Ascending aorta (tissue), 2 donors: ENCODE measurements around the gene SEC61A1. TPM values are rescaled to one million over a fixed set of nuclear protein-coding genes. Genes with fewer than 3 reads are reported as not detected.

Experiments
- DNase-seq, 2 donors: peaks; one replicate each; pipeline ENCODE4 v3.0.0-alpha.2; 2019; ENCODE audit warnings: low spot score in 2 of 2
- H3K27ac ChIP-seq, 2 donors: fragments of 200-600 bp; sonication (generic); one replicate each; pipeline ENCODE4 v1.5.1; 2016 to 2017; ENCODE audit warnings: mild to moderate bottlenecking in 1 of 2
- H3K27me3 ChIP-seq: fragments of 200-600 bp; sonication (generic); one replicate; pipeline ENCODE4 v1.5.1; 2017
- H3K36me3 ChIP-seq, 2 donors: fragments of 200-600 bp; sonication (generic); one replicate each; pipeline ENCODE4 v1.5.1; 2016
- H3K4me1 ChIP-seq, 2 donors: fragments of 200-600 bp; sonication (generic); one replicate each; pipeline ENCODE4 v1.5.1; 2016 to 2017; ENCODE audit warnings: mild to moderate bottlenecking in 1 of 2
- H3K4me3 ChIP-seq, 2 donors: fragments of 200-600 bp; sonication (generic); one replicate each; pipeline ENCODE4 v1.5.1; 2016 to 2017; ENCODE audit warnings: mild to moderate bottlenecking in 1 of 2
- H3K9me3 ChIP-seq, 2 donors: fragments of 200-600 bp; sonication (generic); one replicate each; pipeline ENCODE4 v1.5.1; 2016
- intact Hi-C: fragments of 100-400 bp; cut with DNase I; formaldehyde crosslinking; loops from one replicate; pipeline ENCODE4 v1.15.1; 2023
- total RNA-seq: library from RNA; depleted of rRNA; stranded (reverse); fragments of >200 nt; gene quantifications from one replicate; pipeline ENCODE4 v1.1.0, GENCODE V29; 2016
- TF ChIP-seq, protein P1 (sequence below), 3 experiments: fragments of 200-600 bp in 2 of 3; fragments of 450-650 bp in 1 of 3; sonication (generic) in 2 of 3; IDR thresholded peaks; one replicate each; pipeline ENCODE4 v1.5.1; 2016 to 2019; ENCODE audit warnings: antibody characterized with exemption in 3 of 3, mild to moderate bottlenecking in 1 of 3, moderate library complexity in 1 of 3

SEC61A1 gene
- total RNA-seq, 1 donor from 2014 or later: 193 TPM

DNA sequence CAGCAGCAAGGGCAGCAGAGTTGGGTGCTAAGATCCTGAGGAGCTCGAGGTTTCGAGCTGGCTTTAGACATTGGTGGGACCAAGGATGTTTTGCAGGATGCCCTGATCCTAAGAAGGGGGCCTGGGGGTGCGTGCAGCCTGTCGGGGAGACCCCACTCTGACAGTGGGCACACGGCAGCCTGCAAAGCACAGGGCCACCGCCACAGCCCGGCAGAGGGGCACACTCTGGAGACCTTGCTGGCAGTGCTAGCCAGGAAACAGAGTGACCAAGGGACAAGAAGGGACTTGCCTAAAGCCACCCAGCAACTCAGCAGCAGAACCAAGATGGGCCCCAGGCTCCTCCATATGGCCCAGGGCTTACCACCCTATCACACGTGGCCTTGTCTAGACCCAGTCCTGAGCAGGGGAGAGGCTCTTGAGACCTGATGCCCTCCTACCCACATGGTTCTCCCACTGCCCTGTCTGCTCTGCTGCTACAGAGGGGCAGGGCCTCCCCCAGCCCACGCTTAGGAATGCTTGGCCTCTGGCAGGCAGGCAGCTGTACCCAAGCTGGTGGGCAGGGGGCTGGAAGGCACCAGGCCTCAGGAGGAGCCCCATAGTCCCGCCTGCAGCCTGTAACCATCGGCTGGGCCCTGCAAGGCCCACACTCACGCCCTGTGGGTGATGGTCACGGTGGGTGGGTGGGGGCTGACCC is 18.8 kb downstream of the SEC61A1 start:
- intact Hi-C loops: loop anchor here (10.0 kb wide), 2 partner anchors 314 to 424 kb away; partner anchors contain the start of gene GATA2
- TF ChIP-seq, protein P1, sequence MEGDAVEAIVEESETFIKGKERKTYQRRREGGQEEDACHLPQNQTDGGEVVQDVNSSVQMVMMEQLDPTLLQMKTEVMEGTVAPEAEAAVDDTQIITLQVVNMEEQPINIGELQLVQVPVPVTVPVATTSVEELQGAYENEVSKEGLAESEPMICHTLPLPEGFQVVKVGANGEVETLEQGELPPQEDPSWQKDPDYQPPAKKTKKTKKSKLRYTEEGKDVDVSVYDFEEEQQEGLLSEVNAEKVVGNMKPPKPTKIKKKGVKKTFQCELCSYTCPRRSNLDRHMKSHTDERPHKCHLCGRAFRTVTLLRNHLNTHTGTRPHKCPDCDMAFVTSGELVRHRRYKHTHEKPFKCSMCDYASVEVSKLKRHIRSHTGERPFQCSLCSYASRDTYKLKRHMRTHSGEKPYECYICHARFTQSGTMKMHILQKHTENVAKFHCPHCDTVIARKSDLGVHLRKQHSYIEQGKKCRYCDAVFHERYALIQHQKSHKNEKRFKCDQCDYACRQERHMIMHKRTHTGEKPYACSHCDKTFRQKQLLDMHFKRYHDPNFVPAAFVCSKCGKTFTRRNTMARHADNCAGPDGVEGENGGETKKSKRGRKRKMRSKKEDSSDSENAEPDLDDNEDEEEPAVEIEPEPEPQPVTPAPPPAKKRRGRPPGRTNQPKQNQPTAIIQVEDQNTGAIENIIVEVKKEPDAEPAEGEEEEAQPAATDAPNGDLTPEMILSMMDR (IDR thresholded peaks at IDR 0.05): no peak
- Histone ChIP-seq H3K4me3 (no peak overlapping the region), H3K4me1 (peaks cover 0 to 8% of the 10 kb centered on the region in 2 donors), H3K36me3 (peaks cover 63 to 71% of the 10 kb centered on the region in 2 donors), H3K27me3 (no peaks in the 10 kb centered on the region), H3K27ac (no peak overlapping the region), H3K9me3 (no peaks in the 10 kb centered on the region)
- no peak for DNase-seq

DNA sequence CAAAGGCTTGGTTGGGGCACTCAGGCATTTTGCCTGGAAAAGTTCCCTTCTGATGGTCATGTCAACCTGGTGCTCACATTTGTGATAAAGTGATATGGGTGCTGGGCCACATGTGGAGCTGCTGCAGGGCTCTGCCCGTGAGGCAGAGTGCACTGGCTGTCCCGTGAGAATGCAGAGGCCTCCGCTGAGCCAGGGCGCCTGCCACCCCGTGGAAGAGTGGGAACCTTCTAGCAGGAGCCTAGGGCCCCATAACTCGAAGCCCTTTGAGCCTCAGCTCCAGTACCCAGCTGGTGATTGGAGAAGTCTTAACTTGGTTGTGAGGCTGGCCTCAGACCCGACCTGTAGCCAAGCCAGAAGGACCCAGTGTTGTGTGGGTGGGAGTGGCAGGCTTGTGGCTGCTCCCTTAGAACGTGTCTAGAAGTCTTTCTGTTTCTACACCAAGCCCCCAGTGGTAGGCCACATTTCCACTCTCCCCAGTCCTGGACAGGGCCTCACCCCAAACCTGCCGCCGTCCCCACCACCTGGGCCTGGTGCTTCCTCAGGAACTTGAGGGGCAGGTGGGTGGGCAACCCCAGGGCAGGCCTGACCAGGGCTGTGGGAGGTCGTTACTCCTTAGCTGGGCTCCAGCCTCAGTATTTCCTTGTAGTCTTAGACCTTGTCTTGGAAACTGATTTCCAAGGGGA is 19.7 kb downstream of the SEC61A1 start:
- H3K27me3 ChIP-seq: no peaks in the 10 kb centered on the region
- H3K4me3 ChIP-seq: no peak overlapping the region
- TF ChIP-seq, protein P1 (IDR thresholded peaks at IDR 0.05): no peak
- peaks cover 0 to 15% of the 10 kb centered on the region in 2 donors for H3K4me1 ChIP-seq
- no peaks in the 10 kb centered on the region for H3K9me3 ChIP-seq
- intact Hi-C loops: loop anchor here (10.0 kb wide), 2 partner anchors 313 to 423 kb away; partner anchors contain the start of gene GATA2
- H3K27ac ChIP-seq: no peak overlapping the region
- peaks cover 54 to 63% of the 10 kb centered on the region in 2 donors for H3K36me3 ChIP-seq
- no peak for DNase-seq

DNA sequence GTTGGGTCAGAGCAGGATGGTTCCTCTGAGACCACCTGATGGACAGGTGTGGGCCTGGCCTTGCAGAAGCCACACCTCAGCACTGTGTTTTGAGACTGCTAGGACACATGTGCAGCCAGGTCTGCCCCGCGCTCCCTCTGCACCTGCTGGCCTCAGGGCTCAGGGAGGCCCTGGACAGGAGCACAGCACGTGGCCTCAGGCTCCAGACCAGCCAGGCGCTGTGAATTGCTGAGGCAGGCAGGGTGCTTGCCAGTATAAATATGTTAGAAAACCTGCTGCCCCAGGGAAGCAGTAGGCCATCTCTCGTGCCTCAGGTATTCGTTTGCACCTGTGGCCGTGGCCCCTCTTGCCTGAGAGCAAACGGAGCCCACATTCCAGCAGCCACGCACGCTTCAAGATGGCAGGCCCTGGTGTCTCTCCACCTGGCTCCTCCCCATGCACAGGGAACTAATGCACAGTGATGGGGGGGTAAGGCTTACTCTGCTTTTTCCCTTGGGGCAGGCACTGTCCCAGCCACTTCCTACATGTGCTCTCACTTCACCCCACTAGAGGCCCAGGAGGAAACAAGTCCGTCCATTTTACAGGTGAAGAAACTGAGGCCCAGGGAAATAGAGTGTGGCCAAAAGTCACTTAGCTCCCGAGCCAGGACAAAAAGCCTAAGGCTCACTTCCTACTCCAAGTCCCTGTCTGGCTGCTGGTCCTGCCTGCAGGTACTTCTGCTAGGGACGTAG is 20.4 kb downstream of the SEC61A1 start:
- H3K27ac ChIP-seq: no peak overlapping the region
- no peaks in the 10 kb centered on the region for H3K9me3 ChIP-seq
- TF ChIP-seq, protein P1 (IDR thresholded peaks at IDR 0.05): no peak
- H3K4me3 ChIP-seq: no peak overlapping the region
- H3K36me3 ChIP-seq: peaks cover 47 to 55% of the 10 kb centered on the region in 2 donors
- H3K4me1 ChIP-seq: peaks cover 0 to 15% of the 10 kb centered on the region in 2 donors
- no peaks in the 10 kb centered on the region for H3K27me3 ChIP-seq
- DNase-seq: no peak
- intact Hi-C loops: loop anchor here (10.0 kb wide), 2 partner anchors 312 to 422 kb away; partner anchors contain the start of gene GATA2

DNA sequence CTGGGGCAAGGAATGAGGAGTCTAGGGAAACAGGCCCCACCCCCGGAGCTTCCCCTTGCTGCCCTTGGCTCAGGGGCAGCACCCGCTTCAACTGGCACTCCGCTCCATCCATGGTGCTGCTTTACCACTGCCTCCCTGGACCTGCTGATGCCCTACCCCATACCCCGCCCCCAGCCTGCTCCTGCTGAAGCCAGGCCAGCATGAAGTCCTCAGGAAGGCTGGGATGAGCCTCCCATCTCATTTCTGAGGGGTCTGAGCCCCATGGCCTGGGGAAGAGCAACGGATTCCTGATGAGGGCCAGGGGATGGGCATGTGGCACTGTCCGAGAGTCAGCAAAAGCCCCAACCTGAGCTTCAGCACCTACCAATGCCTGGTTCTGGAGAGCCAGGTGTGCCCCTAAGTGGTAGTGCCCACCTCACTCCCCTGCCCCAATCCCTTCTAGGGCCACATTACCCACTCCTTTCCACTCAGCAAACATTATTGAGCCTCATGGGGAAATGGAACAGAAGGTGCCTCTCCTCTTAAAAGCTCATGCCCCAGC is 21.0 kb downstream of the SEC61A1 start:
- TF ChIP-seq, protein P1 (IDR thresholded peaks at IDR 0.05): no peak
- Histone ChIP-seq H3K27me3 (no peaks in the 10 kb centered on the region), H3K4me3 (no peak overlapping the region), H3K9me3 (no peaks in the 10 kb centered on the region), H3K4me1 (peaks cover 0 to 15% of the 10 kb centered on the region in 2 donors), H3K27ac (no peak overlapping the region), H3K36me3 (peaks cover 41 to 49% of the 10 kb centered on the region in 2 donors)
- intact Hi-C loops: loop anchor here (10.0 kb wide), 2 partner anchors 312 to 422 kb away; partner anchors contain the start of gene GATA2
- no peak for DNase-seq

DNA sequence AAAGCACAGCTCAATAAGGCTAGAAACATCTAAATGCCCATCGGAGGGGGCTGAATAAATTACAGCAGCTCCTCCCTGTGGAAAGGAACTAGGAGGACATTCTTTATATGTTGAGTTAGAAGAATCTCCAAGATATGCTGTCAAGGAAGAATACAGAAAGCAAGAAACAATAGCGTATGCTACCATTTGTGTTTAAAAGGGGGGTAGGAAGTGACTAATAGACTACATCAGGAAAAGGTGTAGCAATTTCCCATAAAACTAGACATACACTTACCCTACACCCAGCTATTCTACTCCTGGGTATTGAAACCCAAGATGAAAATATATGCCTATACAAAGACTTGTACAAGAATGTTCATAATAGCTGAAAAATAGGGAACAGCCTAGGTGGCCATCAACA is 21.6 kb downstream of the SEC61A1 start:
- peak overlapping the region in 1 of 2 donors; percentile 20 for H3K27ac ChIP-seq
- no peaks in the 10 kb centered on the region for H3K27me3 ChIP-seq
- TF ChIP-seq, protein P1 (IDR thresholded peaks at IDR 0.05): no peak
- peaks cover 0 to 15% of the 10 kb centered on the region in 2 donors for H3K4me1 ChIP-seq
- no peak overlapping the region for H3K4me3 ChIP-seq
- intact Hi-C loops: loop anchor here (2.0 to 10.0 kb wide), 3 partner anchors 79 to 421 kb away; partner anchors contain the start of genes EEFSEC and GATA2
- peaks cover 35 to 44% of the 10 kb centered on the region in 2 donors for H3K36me3 ChIP-seq
- DNase-seq: no peak
- no peaks in the 10 kb centered on the region for H3K9me3 ChIP-seq
